Activated T-cell treated with anti-CD3 and anti-CD28 coated beads, Interleukin-2, amount 50 U/mL, for 24 hours (primary cell): ENCODE results near the gene GLIPR2.

Source experiments
- DNase-seq: peaks from one replicate; pipeline ENCODE4 v3.0.0-alpha.2; 2020
- H3K27ac Mint-ChIP-seq: 2 replicates; pipeline ENCODE4 v1.8.0; 2020; ENCODE audit warnings: mild to moderate bottlenecking, mixed read lengths
- H3K27me3 Mint-ChIP-seq: 2 replicates; pipeline ENCODE4 v1.8.0; 2020; ENCODE audit warnings: mixed read lengths
- H3K36me3 Mint-ChIP-seq: 2 replicates; pipeline ENCODE4 v1.8.0; 2020; ENCODE audit warnings: low read depth, mixed read lengths
- H3K4me1 Mint-ChIP-seq: 2 replicates; pipeline ENCODE4 v1.8.0; 2020; ENCODE audit warnings: low read depth, mixed read lengths
- H3K4me3 Mint-ChIP-seq: 2 replicates; pipeline ENCODE4 v1.8.0; 2020; ENCODE audit warnings: mild to moderate bottlenecking, moderate library complexity, mixed read lengths
- H3K9me3 Mint-ChIP-seq: 2 replicates; pipeline ENCODE4 v1.8.0; 2020; ENCODE audit warnings: mixed read lengths

The GLIPR2 gene

GRCh38 chr9:36132086-36132485 is 4.4 kb upstream of the GLIPR2 start:
- Mint-ChIP-seq H3K9me3 (no peaks in the 10 kb centered on the region), H3K27ac (no peak overlapping the region), H3K36me3 (peaks cover 2% of the 10 kb centered on the region)

DNA sequence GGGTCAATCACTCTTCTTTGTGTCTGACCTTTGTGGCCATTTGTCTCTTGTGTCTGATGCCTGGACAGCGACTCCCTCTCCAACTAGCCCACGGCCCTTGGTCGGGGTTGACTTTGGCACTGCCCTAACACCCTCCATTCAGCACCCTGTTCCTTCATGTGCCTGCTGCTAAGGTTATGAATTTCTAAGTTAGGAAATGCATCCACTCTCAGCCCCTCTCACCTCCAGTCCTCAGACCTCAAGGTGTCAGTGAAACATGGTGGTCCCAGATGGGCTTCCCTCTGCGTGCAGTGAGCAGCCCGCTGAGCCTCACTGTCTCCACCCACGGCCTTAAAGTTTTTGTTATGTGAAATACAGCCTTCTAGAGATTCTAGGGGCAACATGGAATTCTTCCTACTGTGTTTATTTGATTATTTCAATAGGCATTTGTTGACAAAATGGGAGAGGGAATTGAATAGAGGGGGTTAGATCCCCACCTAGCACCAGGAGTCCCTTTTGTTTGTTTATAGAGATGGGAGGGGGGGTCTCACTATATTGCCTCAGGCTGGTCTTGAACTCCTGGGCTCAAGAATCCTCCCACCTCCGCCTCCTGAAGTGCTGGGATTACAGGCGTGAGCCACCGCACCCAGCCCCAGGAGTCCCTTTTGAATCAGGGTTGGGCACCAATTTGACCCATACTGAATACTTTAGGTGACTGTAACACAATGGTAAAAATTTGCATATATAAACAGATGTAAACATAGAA is 1.6 kb upstream of the GLIPR2 start:
- H3K4me1 Mint-ChIP-seq = peaks cover 35% of the 10 kb centered on the region
- peak overlapping the region; percentile 74 for H3K4me3 Mint-ChIP-seq
- H3K9me3 Mint-ChIP-seq = no peaks in the 10 kb centered on the region
- H3K27me3 Mint-ChIP-seq = peaks cover 2% of the 10 kb centered on the region
- peaks cover 5% of the 10 kb centered on the region for H3K36me3 Mint-ChIP-seq
- no peak overlapping the region for H3K27ac Mint-ChIP-seq
- DNase-seq = no peak

More at GRCh38 chr9:36132086-36132485, 4.4 kb upstream of the GLIPR2 start:
- no peaks in the 10 kb centered on the region for H3K27me3 Mint-ChIP-seq
- H3K4me3 Mint-ChIP-seq = no peak overlapping the region
- no peak for DNase-seq
- H3K4me1 Mint-ChIP-seq = peaks cover 20% of the 10 kb centered on the region

- no peak for DNase-seq
- Mint-ChIP-seq H3K27me3 (peaks cover 2% of the 10 kb centered on the region), H3K9me3 (no peaks in the 10 kb centered on the region)
These were observed 727 bp upstream of the GLIPR2 start for GRCh38 chr9:36135741-36136271.

GRCh38 chr9:36136894-36137391 is 410 bp downstream of the GLIPR2 start:
- peaks cover 2% of the 10 kb centered on the region for H3K27me3 Mint-ChIP-seq
- peak overlapping the region; percentile 87 for H3K4me3 Mint-ChIP-seq
- peak; percentile 50 for DNase-seq
- peaks cover 5% of the 10 kb centered on the region for H3K36me3 Mint-ChIP-seq
- H3K4me1 Mint-ChIP-seq = peaks cover 54% of the 10 kb centered on the region
- peak overlapping the region; percentile 73 for H3K27ac Mint-ChIP-seq
- no peaks in the 10 kb centered on the region for H3K9me3 Mint-ChIP-seq

More at GRCh38 chr9:36135741-36136271, 727 bp upstream of the GLIPR2 start:
- peaks cover 5% of the 10 kb centered on the region for H3K36me3 Mint-ChIP-seq
- H3K4me3 Mint-ChIP-seq = peak overlapping the region; percentile 74
- H3K4me1 Mint-ChIP-seq = peaks cover 44% of the 10 kb centered on the region
- peak overlapping the region; percentile 53 for H3K27ac Mint-ChIP-seq

DNA sequence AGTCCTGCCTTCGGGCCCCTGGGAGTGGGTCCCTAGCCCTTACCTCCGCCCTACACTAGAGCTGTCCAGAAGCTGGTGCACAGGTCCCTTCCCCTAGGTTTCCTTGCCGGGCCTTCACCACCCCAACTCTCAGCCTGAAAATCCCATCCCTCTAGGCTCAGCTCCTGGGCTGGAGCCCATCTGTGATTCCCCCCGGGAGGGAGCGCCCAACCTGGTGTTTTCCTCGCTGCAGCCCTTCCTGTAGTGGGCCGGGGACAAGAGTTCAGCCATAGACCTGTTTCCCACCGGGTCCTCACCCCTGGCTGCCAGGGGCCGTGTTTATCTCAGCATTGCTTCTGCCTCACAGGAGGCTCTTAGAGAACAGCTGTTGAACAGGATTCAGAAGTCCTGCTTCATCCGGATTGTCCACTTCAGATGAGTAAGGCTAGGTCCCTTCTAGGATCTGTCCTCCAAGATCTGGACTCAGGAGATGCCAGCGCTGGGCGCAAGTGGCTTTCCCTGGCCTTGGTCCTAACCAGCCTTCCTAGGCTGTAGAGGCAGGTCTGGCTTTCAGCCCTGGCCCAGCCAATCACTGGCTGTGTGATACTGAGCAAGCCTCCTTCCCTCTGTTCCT is 965 bp downstream of the GLIPR2 start:
- H3K4me3 Mint-ChIP-seq = peak overlapping the region; percentile 87
- peaks cover 5% of the 10 kb centered on the region for H3K36me3 Mint-ChIP-seq
- no peaks in the 10 kb centered on the region for H3K9me3 Mint-ChIP-seq
- DNase-seq = no peak
- peaks cover 2% of the 10 kb centered on the region for H3K27me3 Mint-ChIP-seq
- peak overlapping the region; percentile 73 for H3K27ac Mint-ChIP-seq
- H3K4me1 Mint-ChIP-seq = peaks cover 60% of the 10 kb centered on the region

- H3K36me3 Mint-ChIP-seq = peaks cover 5% of the 10 kb centered on the region
- no peak overlapping the region for H3K4me3 Mint-ChIP-seq
- no peak for DNase-seq
- H3K27ac Mint-ChIP-seq = no peak overlapping the region
- H3K4me1 Mint-ChIP-seq = peaks cover 70% of the 10 kb centered on the region
- no peaks in the 10 kb centered on the region for H3K9me3 Mint-ChIP-seq
- H3K27me3 Mint-ChIP-seq = peaks cover 2% of the 10 kb centered on the region
These were observed 2.0 kb downstream of the GLIPR2 start for GRCh38 chr9:36138496-36138895.

DNA sequence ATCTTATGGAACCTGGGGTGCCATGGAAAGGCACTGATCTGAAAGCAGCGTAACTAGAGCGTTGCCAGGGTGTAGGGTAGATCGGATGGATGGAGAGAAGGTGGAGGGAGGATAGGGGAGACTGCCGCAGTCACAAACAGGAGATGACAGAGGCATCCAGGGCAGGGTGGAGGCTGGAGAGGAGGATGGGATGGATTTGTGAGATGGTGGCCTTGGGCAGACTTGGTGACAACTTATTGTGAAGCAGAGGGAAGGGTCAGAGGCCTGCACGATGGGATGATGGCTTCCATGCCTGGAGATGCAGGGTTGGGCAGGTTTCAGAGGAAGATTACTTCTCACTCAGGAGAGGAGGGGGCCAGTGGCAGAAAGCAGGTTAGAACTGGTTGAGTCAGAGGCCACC is 2.4 kb downstream of the GLIPR2 start:
- Mint-ChIP-seq H3K36me3 (peaks cover 7% of the 10 kb centered on the region), H3K27me3 (peaks cover 2% of the 10 kb centered on the region), H3K9me3 (no peaks in the 10 kb centered on the region), H3K4me1 (peaks cover 74% of the 10 kb centered on the region), H3K4me3 (no peak overlapping the region), H3K27ac (no peak overlapping the region)
- no peak for DNase-seq

GRCh38 chr9:36140086-36141084 is 3.9 kb downstream of the GLIPR2 start:
- peak overlapping the region; percentile 47 for H3K4me3 Mint-ChIP-seq
- H3K27me3 Mint-ChIP-seq = peaks cover 2% of the 10 kb centered on the region
- peaks cover 11% of the 10 kb centered on the region for H3K36me3 Mint-ChIP-seq
- H3K27ac Mint-ChIP-seq = peak overlapping the region; percentile 76
- H3K4me1 Mint-ChIP-seq = peaks cover 88% of the 10 kb centered on the region
- peaks cover 2% of the 10 kb centered on the region for H3K9me3 Mint-ChIP-seq
- DNase-seq = peak; percentile 44

DNA sequence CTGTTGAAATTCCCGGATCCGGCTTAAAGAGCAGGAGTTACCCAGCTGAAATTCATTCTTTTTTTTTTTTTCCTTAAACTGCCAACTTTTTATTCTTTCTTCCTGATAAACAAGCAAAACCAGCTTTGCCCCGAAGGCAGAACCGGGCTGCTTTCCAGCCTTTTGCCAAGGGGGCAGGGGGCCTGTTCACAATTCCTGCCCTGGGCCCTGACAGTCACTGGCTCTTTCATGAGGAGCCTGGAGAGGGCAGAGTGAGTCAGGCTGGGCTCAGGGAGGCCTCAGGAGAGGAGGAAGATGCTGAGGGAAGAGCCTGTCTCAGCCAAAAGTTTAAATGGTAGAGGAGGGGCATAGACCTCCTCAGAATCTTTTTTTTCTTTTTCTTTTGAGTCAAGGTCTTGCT is 4.8 kb downstream of the GLIPR2 start:
- Mint-ChIP-seq H3K4me1 (peaks cover 88% of the 10 kb centered on the region), H3K4me3 (no peak overlapping the region), H3K27ac (peak overlapping the region; percentile 76), H3K36me3 (peaks cover 16% of the 10 kb centered on the region), H3K9me3 (peaks cover 11% of the 10 kb centered on the region), H3K27me3 (peaks cover 2% of the 10 kb centered on the region)
- DNase-seq = no peak

GRCh38 chr9:36141761-36142160 is 5.2 kb downstream of the GLIPR2 start:
- Mint-ChIP-seq H3K9me3 (peaks cover 12% of the 10 kb centered on the region), H3K27ac (peak overlapping the region; percentile 52), H3K36me3 (peaks cover 18% of the 10 kb centered on the region), H3K27me3 (peaks cover 2% of the 10 kb centered on the region), H3K4me3 (no peak overlapping the region), H3K4me1 (peaks cover 90% of the 10 kb centered on the region)
- DNase-seq = no peak

GRCh38 chr9:36142510-36143244 is 6.1 kb downstream of the GLIPR2 start:
- H3K27ac Mint-ChIP-seq = peak overlapping the region; percentile 87
- H3K4me3 Mint-ChIP-seq = peak overlapping the region; percentile 58
- no peak for DNase-seq
- peaks cover 91% of the 10 kb centered on the region for H3K4me1 Mint-ChIP-seq
- peaks cover 21% of the 10 kb centered on the region for H3K36me3 Mint-ChIP-seq
- H3K9me3 Mint-ChIP-seq = peaks cover 12% of the 10 kb centered on the region
- no peaks in the 10 kb centered on the region for H3K27me3 Mint-ChIP-seq

DNA sequence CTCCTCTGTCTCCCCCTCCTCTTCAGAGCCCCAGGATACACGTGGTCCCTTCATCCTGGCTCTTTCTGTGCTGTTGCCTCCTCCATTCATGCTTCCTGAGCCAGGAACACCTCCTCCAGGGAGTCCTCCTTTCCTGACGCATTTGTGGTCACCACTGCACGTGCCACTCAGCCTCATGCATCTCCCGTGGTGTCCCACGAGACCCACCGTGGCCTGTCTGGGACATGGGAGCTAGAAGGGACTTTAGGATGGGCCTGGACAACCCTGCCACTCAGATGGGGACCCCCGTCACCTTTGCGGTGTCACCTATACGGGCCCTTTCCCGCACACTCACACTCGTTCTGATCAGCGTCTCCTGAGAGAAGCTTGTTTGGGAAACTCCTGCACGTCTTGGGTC is 6.7 kb downstream of the GLIPR2 start:
- Mint-ChIP-seq H3K36me3 (peaks cover 24% of the 10 kb centered on the region), H3K9me3 (peaks cover 12% of the 10 kb centered on the region), H3K27ac (peak overlapping the region; percentile 87), H3K4me3 (peak overlapping the region; percentile 58), H3K27me3 (no peaks in the 10 kb centered on the region), H3K4me1 (peaks cover 92% of the 10 kb centered on the region)
- peak; percentile 39 for DNase-seq

GRCh38 chr9:36144309-36145232 is 8.0 kb downstream of the GLIPR2 start:
- H3K27ac Mint-ChIP-seq = peak overlapping the region; percentile 87
- peak; percentile 52 for DNase-seq
- H3K9me3 Mint-ChIP-seq = peaks cover 12% of the 10 kb centered on the region
- H3K36me3 Mint-ChIP-seq = peaks cover 26% of the 10 kb centered on the region
- H3K27me3 Mint-ChIP-seq = no peaks in the 10 kb centered on the region
- peak overlapping the region; percentile 58 for H3K4me3 Mint-ChIP-seq
- peaks cover 90% of the 10 kb centered on the region for H3K4me1 Mint-ChIP-seq
